NOMO-1 (cell line): ENCODE results near the gene MIOX.
A peak's percentile ranks its signal among the peaks of the same experiment; 100 is the strongest.

Source experiments
- DNase-seq, 2 experiments: peaks; one replicate each; lab custom pipeline; 2025; ENCODE audit not compliant: unreplicated experiment in 2 of 2; lab: John Stamatoyannopoulos, UW

MIOX gene

GRCh38 chr22:50527921-50528681, 41.4 kb downstream of the MIOX start:
- DNase-seq, result no peak

- DNase-seq, result no peak
Measured at GRCh38 chr22:50528682-50529415, 42.2 kb downstream of the MIOX start.

GRCh38 chr22:50529416-50529896, 42.8 kb downstream of the MIOX start:
- DNase-seq, result no peak

- peak; percentile 85 to 90 for DNase-seq
Measured at GRCh38 chr22:50529897-50530579, 43.4 kb downstream of the MIOX start, which contains the start of gene TYMP. TSS of gene TYMP (minus strand) at chr22:50530012. CDS start at chr22:50529709, 303 bp downstream.

- DNase-seq, result peak; percentile 50
Measured at GRCh38 chr22:50530580-50530876, 43.9 kb downstream of the MIOX start.

GRCh38 chr22:50530877-50531545, 44.4 kb downstream of the MIOX start:
- peak; percentile 85 to 92 for DNase-seq

GRCh38 chr22:50531546-50531961, 44.9 kb downstream of the MIOX start:
- peak; percentile 67 to 75 for DNase-seq

- no peak for DNase-seq
Measured at GRCh38 chr22:50531962-50532674, 45.5 kb downstream of the MIOX start.

- no peak for DNase-seq
Measured at GRCh38 chr22:50532824-50533796, 46.5 kb downstream of the MIOX start.

- peak; percentile 32 to 59 for DNase-seq
Measured at GRCh38 chr22:50533856-50534711, 47.4 kb downstream of the MIOX start.

- no peak for DNase-seq
Measured at GRCh38 chr22:50535113-50535512, 48.5 kb downstream of the MIOX start.

- DNase-seq, result no peak
Measured at GRCh38 chr22:50536226-50536625, 49.6 kb downstream of the MIOX start.

GRCh38 chr22:50537765-50538164, 51.1 kb downstream of the MIOX start:
- peak in 1 of 2 experiments; percentile 40 for DNase-seq
